Measurements from ENCODE around the gene PLP1. TPM values are rescaled to one million over a fixed set of nuclear protein-coding genes. Genes with fewer than 3 reads are reported as not detected.

Gene PLP1
- total and polyA plus RNA-seq, 2 experiments from 2014 or later = 36.9 to 66.9 TPM

DNA sequence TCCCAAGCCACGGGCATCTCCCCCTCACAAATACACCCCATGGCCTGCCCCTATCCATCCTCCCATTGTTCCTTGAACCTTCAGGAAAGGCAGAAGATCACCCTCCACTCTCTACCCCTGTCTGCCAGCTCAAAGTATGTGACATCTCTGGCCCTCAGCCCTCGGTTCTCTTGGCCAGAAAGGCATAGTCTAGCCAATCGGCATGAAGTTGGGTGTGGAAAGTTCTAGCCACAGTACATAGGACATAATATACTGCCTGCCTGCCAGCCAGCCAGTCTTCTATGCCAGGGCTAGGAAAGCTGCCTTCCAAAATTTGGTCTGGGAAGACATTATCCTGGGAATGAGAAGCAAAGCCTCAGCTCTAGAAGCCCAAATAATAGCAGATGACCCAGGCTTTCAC, 3.2 kb upstream of the PLP1 start (continued):
- TF ChIP-seq, protein P1, sequence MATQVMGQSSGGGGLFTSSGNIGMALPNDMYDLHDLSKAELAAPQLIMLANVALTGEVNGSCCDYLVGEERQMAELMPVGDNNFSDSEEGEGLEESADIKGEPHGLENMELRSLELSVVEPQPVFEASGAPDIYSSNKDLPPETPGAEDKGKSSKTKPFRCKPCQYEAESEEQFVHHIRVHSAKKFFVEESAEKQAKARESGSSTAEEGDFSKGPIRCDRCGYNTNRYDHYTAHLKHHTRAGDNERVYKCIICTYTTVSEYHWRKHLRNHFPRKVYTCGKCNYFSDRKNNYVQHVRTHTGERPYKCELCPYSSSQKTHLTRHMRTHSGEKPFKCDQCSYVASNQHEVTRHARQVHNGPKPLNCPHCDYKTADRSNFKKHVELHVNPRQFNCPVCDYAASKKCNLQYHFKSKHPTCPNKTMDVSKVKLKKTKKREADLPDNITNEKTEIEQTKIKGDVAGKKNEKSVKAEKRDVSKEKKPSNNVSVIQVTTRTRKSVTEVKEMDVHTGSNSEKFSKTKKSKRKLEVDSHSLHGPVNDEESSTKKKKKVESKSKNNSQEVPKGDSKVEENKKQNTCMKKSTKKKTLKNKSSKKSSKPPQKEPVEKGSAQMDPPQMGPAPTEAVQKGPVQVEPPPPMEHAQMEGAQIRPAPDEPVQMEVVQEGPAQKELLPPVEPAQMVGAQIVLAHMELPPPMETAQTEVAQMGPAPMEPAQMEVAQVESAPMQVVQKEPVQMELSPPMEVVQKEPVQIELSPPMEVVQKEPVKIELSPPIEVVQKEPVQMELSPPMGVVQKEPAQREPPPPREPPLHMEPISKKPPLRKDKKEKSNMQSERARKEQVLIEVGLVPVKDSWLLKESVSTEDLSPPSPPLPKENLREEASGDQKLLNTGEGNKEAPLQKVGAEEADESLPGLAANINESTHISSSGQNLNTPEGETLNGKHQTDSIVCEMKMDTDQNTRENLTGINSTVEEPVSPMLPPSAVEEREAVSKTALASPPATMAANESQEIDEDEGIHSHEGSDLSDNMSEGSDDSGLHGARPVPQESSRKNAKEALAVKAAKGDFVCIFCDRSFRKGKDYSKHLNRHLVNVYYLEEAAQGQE (IDR thresholded peaks at IDR 0.05; ENCODE audit: unreplicated experiment) = no peak
- TF ChIP-seq NANOG (IDR thresholded peaks at IDR 0.05; ENCODE audit: borderline replicate concordance) (no peak), EZH2 (IDR thresholded peaks at IDR 0.05; ENCODE audit: low read depth, unreplicated experiment) (no peak), ZNF331 (CRISPR knock-in tag; IDR thresholded peaks at IDR 0.05; ENCODE audit: low read depth) (no peak), EZH2phosphoT487 (IDR thresholded peaks at IDR 0.05; ENCODE audit: unreplicated experiment) (no peak), JUNB (IDR thresholded peaks at IDR 0.05; ENCODE audit: unreplicated experiment) (no peak)

DNA sequence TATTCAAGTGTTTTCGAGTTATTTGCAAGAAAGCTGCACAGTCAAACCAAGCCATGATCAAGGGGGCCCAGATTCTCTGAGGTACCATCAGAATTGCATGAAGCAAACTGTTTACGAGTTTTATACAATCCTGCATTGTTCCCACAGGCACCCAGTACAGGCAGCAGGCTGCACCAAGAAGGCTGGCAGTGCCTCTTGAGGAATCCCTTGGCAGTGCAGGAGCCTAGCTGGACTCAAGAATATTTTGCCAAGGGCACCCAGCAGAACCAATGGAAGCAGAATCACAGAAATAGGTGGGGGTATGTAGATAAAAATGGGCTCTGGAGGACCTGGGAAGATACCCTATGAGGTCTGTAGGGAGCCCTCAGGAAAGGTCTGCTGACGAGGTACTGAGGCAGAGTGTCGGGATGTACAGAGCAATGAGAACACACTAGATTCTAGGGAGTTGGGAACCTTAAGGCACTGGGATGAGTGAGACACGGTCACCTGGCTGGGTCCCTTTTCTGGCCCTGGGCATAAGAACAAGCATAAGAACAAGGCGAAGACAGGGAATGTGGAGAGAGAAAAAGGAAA, 2.5 kb upstream of the PLP1 start:
- H3K27me3 Mint-ChIP-seq (ENCODE audit: insufficient read depth, low read depth, poor library complexity) = peaks cover 7% of the 10 kb centered on the region
- peaks cover 34% of the 10 kb centered on the region for H3K36me3 Mint-ChIP-seq (ENCODE audit: low read depth)
- DNase-seq (ENCODE audit: low spot score) = peak; percentile 17
- ATAC-seq = peak; percentile 55
- Histone ChIP-seq H2AFZ (no peak overlapping the region), H3F3A (replicated peaks; ENCODE audit: low read depth) (no peaks in the 10 kb centered on the region), H3K9me2 (ENCODE audit: insufficient read depth) (no peaks in the 10 kb centered on the region), H3K4me1 (ENCODE audit: insufficient read depth) (0 out of 2 replicates have a peak, but pooled peaks cover 5% of the 10 kb centered on the region), H3K27me3 (ENCODE audit: insufficient read depth) (no peaks in the 10 kb centered on the region), H3K36me3 (ENCODE audit: insufficient read depth) (no peaks in the 10 kb centered on the region), H3K4me2 (no peak overlapping the region), H3K79me2 (replicated peaks; ENCODE audit: insufficient read depth) (no peaks in the 10 kb centered on the region), H3K4me3 (no peak overlapping the region), H4K20me1 (replicated peaks; ENCODE audit: insufficient read depth) (no peaks in the 10 kb centered on the region), H3K27ac (ENCODE audit: low read depth) (no peak overlapping the region)
- H3K4me1 Mint-ChIP-seq = peaks cover 10% of the 10 kb centered on the region
- no peaks in the 10 kb centered on the region for H3K9me3 Mint-ChIP-seq
- no peak overlapping the region for H3K27ac Mint-ChIP-seq
- no peak overlapping the region; the same call in 2 of the 3 replicates for H3K4me3 Mint-ChIP-seq
- TF ChIP-seq, protein P2, sequence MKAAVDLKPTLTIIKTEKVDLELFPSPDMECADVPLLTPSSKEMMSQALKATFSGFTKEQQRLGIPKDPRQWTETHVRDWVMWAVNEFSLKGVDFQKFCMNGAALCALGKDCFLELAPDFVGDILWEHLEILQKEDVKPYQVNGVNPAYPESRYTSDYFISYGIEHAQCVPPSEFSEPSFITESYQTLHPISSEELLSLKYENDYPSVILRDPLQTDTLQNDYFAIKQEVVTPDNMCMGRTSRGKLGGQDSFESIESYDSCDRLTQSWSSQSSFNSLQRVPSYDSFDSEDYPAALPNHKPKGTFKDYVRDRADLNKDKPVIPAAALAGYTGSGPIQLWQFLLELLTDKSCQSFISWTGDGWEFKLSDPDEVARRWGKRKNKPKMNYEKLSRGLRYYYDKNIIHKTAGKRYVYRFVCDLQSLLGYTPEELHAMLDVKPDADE (IDR thresholded peaks at IDR 0.05) = no peak
- TF ChIP-seq, protein P3, sequence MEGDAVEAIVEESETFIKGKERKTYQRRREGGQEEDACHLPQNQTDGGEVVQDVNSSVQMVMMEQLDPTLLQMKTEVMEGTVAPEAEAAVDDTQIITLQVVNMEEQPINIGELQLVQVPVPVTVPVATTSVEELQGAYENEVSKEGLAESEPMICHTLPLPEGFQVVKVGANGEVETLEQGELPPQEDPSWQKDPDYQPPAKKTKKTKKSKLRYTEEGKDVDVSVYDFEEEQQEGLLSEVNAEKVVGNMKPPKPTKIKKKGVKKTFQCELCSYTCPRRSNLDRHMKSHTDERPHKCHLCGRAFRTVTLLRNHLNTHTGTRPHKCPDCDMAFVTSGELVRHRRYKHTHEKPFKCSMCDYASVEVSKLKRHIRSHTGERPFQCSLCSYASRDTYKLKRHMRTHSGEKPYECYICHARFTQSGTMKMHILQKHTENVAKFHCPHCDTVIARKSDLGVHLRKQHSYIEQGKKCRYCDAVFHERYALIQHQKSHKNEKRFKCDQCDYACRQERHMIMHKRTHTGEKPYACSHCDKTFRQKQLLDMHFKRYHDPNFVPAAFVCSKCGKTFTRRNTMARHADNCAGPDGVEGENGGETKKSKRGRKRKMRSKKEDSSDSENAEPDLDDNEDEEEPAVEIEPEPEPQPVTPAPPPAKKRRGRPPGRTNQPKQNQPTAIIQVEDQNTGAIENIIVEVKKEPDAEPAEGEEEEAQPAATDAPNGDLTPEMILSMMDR (conservative IDR thresholded peaks at IDR 0.05; ENCODE audit: low read depth in 2 of 2) = peak; percentile 37 to 41
- TF ChIP-seq JUNB (IDR thresholded peaks at IDR 0.05; ENCODE audit: unreplicated experiment) = no peak
- no peak for TF ChIP-seq CREB1 (CRISPR knock-in tag; IDR thresholded peaks at IDR 0.05; ENCODE audit: low read depth)
- TF ChIP-seq, protein P4, sequence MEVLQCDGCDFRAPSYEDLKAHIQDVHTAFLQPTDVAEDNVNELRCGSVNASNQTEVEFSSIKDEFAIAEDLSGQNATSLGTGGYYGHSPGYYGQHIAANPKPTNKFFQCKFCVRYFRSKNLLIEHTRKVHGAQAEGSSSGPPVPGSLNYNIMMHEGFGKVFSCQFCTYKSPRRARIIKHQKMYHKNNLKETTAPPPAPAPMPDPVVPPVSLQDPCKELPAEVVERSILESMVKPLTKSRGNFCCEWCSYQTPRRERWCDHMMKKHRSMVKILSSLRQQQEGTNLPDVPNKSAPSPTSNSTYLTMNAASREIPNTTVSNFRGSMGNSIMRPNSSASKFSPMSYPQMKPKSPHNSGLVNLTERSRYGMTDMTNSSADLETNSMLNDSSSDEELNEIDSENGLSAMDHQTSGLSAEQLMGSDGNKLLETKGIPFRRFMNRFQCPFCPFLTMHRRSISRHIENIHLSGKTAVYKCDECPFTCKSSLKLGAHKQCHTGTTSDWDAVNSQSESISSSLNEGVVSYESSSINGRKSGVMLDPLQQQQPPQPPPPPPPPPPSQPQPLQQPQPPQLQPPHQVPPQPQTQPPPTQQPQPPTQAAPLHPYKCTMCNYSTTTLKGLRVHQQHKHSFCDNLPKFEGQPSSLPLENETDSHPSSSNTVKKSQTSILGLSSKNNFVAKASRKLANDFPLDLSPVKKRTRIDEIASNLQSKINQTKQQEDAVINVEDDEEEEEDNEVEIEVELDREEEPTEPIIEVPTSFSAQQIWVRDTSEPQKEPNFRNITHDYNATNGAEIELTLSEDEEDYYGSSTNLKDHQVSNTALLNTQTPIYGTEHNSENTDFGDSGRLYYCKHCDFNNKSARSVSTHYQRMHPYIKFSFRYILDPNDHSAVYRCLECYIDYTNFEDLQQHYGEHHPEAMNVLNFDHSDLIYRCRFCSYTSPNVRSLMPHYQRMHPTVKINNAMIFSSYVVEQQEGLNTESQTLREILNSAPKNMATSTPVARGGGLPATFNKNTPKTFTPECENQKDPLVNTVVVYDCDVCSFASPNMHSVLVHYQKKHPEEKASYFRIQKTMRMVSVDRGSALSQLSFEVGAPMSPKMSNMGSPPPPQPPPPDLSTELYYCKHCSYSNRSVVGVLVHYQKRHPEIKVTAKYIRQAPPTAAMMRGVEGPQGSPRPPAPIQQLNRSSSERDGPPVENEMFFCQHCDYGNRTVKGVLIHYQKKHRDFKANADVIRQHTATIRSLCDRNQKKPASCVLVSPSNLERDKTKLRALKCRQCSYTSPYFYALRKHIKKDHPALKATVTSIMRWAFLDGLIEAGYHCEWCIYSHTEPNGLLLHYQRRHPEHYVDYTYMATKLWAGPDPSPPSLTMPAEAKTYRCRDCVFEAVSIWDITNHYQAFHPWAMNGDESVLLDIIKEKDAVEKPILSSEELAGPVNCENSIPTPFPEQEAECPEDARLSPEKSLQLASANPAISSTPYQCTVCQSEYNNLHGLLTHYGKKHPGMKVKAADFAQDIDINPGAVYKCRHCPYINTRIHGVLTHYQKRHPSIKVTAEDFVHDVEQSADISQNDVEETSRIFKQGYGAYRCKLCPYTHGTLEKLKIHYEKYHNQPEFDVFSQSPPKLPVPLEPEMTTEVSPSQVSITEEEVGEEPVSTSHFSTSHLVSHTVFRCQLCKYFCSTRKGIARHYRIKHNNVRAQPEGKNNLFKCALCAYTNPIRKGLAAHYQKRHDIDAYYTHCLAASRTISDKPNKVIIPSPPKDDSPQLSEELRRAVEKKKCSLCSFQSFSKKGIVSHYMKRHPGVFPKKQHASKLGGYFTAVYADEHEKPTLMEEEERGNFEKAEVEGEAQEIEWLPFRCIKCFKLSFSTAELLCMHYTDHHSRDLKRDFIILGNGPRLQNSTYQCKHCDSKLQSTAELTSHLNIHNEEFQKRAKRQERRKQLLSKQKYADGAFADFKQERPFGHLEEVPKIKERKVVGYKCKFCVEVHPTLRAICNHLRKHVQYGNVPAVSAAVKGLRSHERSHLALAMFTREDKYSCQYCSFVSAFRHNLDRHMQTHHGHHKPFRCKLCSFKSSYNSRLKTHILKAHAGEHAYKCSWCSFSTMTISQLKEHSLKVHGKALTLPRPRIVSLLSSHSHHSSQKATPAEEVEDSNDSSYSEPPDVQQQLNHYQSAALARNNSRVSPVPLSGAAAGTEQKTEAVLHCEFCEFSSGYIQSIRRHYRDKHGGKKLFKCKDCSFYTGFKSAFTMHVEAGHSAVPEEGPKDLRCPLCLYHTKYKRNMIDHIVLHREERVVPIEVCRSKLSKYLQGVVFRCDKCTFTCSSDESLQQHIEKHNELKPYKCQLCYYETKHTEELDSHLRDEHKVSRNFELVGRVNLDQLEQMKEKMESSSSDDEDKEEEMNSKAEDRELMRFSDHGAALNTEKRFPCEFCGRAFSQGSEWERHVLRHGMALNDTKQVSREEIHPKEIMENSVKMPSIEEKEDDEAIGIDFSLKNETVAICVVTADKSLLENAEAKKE (CRISPR knock-in tag; IDR thresholded peaks at IDR 0.05) = no peak
- TF ChIP-seq ZNF331 (CRISPR knock-in tag; IDR thresholded peaks at IDR 0.05; ENCODE audit: low read depth) = no peak
- TF ChIP-seq NANOG (IDR thresholded peaks at IDR 0.05; ENCODE audit: borderline replicate concordance) = no peak
- no peak for TF ChIP-seq EZH2 (IDR thresholded peaks at IDR 0.05; ENCODE audit: low read depth, unreplicated experiment)
